HepG2 (cell line): ENCODE data around the gene AGAP1. TPM values are rescaled to one million over a fixed set of nuclear protein-coding genes. Genes with fewer than 3 reads are reported as not detected.

Source experiments
- ERF ChIP-seq: IDR thresholded peaks from 2 replicates; pipeline ENCODE4 v1.6.1; 2018; ENCODE audit warnings: missing biosample characterization, missing genetic modification reagents
- FOXK1 ChIP-seq: sonication (generic); formaldehyde crosslinking; IDR thresholded peaks from 2 replicates; pipeline ENCODE4 v1.4.0; 2020; ENCODE audit warnings: low read depth, missing genetic modification reagents, borderline replicate concordance
- HNF1B ChIP-seq: sonication (generic); formaldehyde crosslinking; IDR thresholded peaks from 2 replicates; pipeline ENCODE4 v1.5.1; 2020; ENCODE audit warnings: mild to moderate bottlenecking, moderate library complexity, missing genetic modification reagents
- IRF2 ChIP-seq: IDR thresholded peaks from 2 replicates; pipeline ENCODE4 v1.6.1; 2018; ENCODE audit warnings: missing genetic modification reagents, missing compliant biosample characterization
- MXD1 ChIP-seq: sonication (generic); formaldehyde crosslinking; IDR thresholded peaks from 2 replicates; pipeline ENCODE4 v1.4.0; 2020; ENCODE audit warnings: mild to moderate bottlenecking, missing genetic modification reagents
- RAD21 ChIP-seq: fragments of 450-650 bp; formaldehyde crosslinking; IDR thresholded peaks from 2 replicates; pipeline ENCODE4 v1.5.0; 2020; ENCODE audit warnings: mild to moderate bottlenecking
- REPIN1 ChIP-seq: sonication (generic); formaldehyde crosslinking; IDR thresholded peaks from 2 replicates; pipeline ENCODE4 v1.8.0; 2022; ENCODE audit warnings: missing genetic modification reagents, low read depth, mild to moderate bottlenecking, borderline replicate concordance
- SAP130 ChIP-seq: IDR thresholded peaks from 2 replicates; pipeline ENCODE4 v1.6.1; 2016; ENCODE audit warnings: low read depth
- SOX13 ChIP-seq, 3 experiments: fragments of 450-650 bp in 1 of 3; sonication (generic) in 1 of 3; formaldehyde crosslinking in 1 of 3; IDR thresholded peaks in 2 of 3; conservative IDR thresholded peaks in 1 of 3; 2 replicates each; pipeline versions ENCODE4 v1.5.0 to v1.6.1; 2016 to 2020; ENCODE audit warnings: antibody characterized with exemption in 1 of 3, mild to moderate bottlenecking in 1 of 3, missing compliant biosample characterization in 1 of 3, missing genetic modification reagents in 1 of 3, moderate library complexity in 1 of 3
- ZNF225 ChIP-seq: sonication (generic); formaldehyde crosslinking; IDR thresholded peaks from 2 replicates; pipeline ENCODE4 v1.4.0; 2020; ENCODE audit warnings: mild to moderate bottlenecking, missing genetic modification reagents
- ZNF501 ChIP-seq: sonication (generic); formaldehyde crosslinking; IDR thresholded peaks from 2 replicates; pipeline ENCODE4 v1.5.1; 2020; ENCODE audit warnings: mild to moderate bottlenecking, moderate library complexity, missing genetic modification reagents
- ZNF543 ChIP-seq: sonication (generic); formaldehyde crosslinking; IDR thresholded peaks from 2 replicates; pipeline ENCODE4 v1.4.0; 2020; ENCODE audit warnings: mild to moderate bottlenecking, missing genetic modification reagents
- ZNF616 ChIP-seq: sonication (generic); formaldehyde crosslinking; IDR thresholded peaks from 2 replicates; pipeline ENCODE4 v1.5.0; 2020; ENCODE audit warnings: low read depth, mild to moderate bottlenecking, missing genetic modification reagents
- ZNF788 ChIP-seq: sonication (generic); formaldehyde crosslinking; IDR thresholded peaks from 2 replicates; pipeline ENCODE4 v1.5.0; 2020; ENCODE audit warnings: mild to moderate bottlenecking, missing genetic modification reagents, borderline replicate concordance
- polyA plus RNA-seq, 8 experiments: library from polyadenylated mRNA; depleted of rRNA in 3 of 8; stranded (reverse) in 7 of 8; unstranded in 1 of 8; fragments of >200 nt; fragmentation: Illumina TruSeq in 4 of 8; extraction: Trizol in 4 of 8; gene quantifications; 2 replicates each; pipeline versions ENCODE4 v1.2.1 to v1.2.3, GENCODE V29; 2011 to 2016; ENCODE audit warnings: low read depth in 4 of 8, missing spikeins in 1 of 8, mixed read lengths in 1 of 8; ENCODE audit not compliant: insufficient read depth in 1 of 8
- total RNA-seq, 5 experiments: library from RNA; depleted of rRNA; stranded (reverse); fragments of >200 nt; fragmentation: Illumina TruSeq; extraction: Trizol; gene quantifications; 2 replicates each; pipeline ENCODE4 v1.2.3, GENCODE V29; 2016; ENCODE audit warnings: low read depth in 1 of 5
- TF ChIP-seq, protein P1 (sequence below): sonication (generic); formaldehyde crosslinking; IDR thresholded peaks from 2 replicates; pipeline ENCODE4 v1.4.0; 2020; ENCODE audit warnings: mild to moderate bottlenecking, missing genetic modification reagents
- TF ChIP-seq, protein P2 (sequence below), 2 experiments: sonication (generic) in 1 of 2; formaldehyde crosslinking in 1 of 2; IDR thresholded peaks; 2 replicates each; pipeline versions ENCODE4 v1.4.0 to v1.6.1; 2018 to 2020; ENCODE audit warnings: missing genetic modification reagents in 2 of 2, borderline replicate concordance in 1 of 2, low read depth in 1 of 2, mild to moderate bottlenecking in 1 of 2, missing biosample characterization in 1 of 2
- TF ChIP-seq, protein P3 (sequence below): sonication (generic); formaldehyde crosslinking; IDR thresholded peaks from 2 replicates; pipeline ENCODE4 v1.5.0; 2020; ENCODE audit warnings: mild to moderate bottlenecking, missing genetic modification reagents, moderate library complexity

AGAP1 gene
- total and polyA plus RNA-seq, 2 of the 13 experiments (the other 11 are each of a cell fraction or from before 2014, with no cell fraction given), result 21.2 to 32.7 TPM

- no peak for TF ChIP-seq ZNF616
- TF ChIP-seq SOX13 (IDR thresholded peaks at IDR 0.05), result no peak
- 0 out of 4 replicates have a peak, but pooled peaks of 1 of the 2 experiments have one; percentile 11 for TF ChIP-seq SOX13 (CRISPR knock-in tag; conservative IDR thresholded peaks at IDR 0.05 in 1 of 2, IDR thresholded peaks at IDR 0.05 in 1 of 2)
- 0 out of 2 replicates have a peak, but pooled peaks have one; percentile 35 for TF ChIP-seq ZNF501
- TF ChIP-seq MXD1 (CRISPR knock-in tag), result no peak
- TF ChIP-seq IRF2 (CRISPR knock-in tag), result peak; percentile 43; the same call in 1 of the 2 replicates
- TF ChIP-seq ZNF788 (CRISPR knock-in tag), result peak; percentile 58; the same call in 1 of the 2 replicates
- TF ChIP-seq ZNF225, result no peak
- TF ChIP-seq ERF (CRISPR knock-in tag), result peak; percentile 41; the same call in 1 of the 2 replicates
- peak; percentile 24; the same call in 1 of the 2 replicates for TF ChIP-seq REPIN1 (CRISPR knock-in tag)
- TF ChIP-seq FOXK1 (CRISPR knock-in tag), result peak; percentile 88; the same call in 1 of the 2 replicates
- TF ChIP-seq ZNF543 (CRISPR knock-in tag), result no peak
- peak; percentile 59 for TF ChIP-seq HNF1B (CRISPR knock-in tag)
- TF ChIP-seq, protein P1, sequence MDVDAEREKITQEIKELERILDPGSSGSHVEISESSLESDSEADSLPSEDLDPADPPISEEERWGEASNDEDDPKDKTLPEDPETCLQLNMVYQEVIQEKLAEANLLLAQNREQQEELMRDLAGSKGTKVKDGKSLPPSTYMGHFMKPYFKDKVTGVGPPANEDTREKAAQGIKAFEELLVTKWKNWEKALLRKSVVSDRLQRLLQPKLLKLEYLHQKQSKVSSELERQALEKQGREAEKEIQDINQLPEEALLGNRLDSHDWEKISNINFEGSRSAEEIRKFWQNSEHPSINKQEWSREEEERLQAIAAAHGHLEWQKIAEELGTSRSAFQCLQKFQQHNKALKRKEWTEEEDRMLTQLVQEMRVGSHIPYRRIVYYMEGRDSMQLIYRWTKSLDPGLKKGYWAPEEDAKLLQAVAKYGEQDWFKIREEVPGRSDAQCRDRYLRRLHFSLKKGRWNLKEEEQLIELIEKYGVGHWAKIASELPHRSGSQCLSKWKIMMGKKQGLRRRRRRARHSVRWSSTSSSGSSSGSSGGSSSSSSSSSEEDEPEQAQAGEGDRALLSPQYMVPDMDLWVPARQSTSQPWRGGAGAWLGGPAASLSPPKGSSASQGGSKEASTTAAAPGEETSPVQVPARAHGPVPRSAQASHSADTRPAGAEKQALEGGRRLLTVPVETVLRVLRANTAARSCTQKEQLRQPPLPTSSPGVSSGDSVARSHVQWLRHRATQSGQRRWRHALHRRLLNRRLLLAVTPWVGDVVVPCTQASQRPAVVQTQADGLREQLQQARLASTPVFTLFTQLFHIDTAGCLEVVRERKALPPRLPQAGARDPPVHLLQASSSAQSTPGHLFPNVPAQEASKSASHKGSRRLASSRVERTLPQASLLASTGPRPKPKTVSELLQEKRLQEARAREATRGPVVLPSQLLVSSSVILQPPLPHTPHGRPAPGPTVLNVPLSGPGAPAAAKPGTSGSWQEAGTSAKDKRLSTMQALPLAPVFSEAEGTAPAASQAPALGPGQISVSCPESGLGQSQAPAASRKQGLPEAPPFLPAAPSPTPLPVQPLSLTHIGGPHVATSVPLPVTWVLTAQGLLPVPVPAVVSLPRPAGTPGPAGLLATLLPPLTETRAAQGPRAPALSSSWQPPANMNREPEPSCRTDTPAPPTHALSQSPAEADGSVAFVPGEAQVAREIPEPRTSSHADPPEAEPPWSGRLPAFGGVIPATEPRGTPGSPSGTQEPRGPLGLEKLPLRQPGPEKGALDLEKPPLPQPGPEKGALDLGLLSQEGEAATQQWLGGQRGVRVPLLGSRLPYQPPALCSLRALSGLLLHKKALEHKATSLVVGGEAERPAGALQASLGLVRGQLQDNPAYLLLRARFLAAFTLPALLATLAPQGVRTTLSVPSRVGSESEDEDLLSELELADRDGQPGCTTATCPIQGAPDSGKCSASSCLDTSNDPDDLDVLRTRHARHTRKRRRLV (CRISPR knock-in tag), result no peak
- TF ChIP-seq, protein P2, sequence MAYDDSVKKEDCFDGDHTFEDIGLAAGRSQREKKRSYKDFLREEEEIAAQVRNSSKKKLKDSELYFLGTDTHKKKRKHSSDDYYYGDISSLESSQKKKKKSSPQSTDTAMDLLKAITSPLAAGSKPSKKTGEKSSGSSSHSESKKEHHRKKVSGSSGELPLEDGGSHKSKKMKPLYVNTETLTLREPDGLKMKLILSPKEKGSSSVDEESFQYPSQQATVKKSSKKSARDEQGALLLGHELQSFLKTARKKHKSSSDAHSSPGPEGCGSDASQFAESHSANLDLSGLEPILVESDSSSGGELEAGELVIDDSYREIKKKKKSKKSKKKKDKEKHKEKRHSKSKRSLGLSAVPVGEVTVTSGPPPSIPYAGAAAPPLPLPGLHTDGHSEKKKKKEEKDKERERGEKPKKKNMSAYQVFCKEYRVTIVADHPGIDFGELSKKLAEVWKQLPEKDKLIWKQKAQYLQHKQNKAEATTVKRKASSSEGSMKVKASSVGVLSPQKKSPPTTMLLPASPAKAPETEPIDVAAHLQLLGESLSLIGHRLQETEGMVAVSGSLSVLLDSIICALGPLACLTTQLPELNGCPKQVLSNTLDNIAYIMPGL (CRISPR knock-in tag; IDR thresholded peaks at IDR 0.05; ENCODE audit: borderline replicate concordance in 1 of 2, low read depth in 1 of 2), result 0 out of 4 replicates have a peak, but pooled peaks of 1 of the 2 experiments have one; percentile 44
- TF ChIP-seq SAP130 (CRISPR knock-in tag), result peak; percentile 37; the same call in 1 of the 2 replicates
- peak; percentile 78 for TF ChIP-seq RAD21 (CRISPR knock-in tag)
- TF ChIP-seq, protein P3, sequence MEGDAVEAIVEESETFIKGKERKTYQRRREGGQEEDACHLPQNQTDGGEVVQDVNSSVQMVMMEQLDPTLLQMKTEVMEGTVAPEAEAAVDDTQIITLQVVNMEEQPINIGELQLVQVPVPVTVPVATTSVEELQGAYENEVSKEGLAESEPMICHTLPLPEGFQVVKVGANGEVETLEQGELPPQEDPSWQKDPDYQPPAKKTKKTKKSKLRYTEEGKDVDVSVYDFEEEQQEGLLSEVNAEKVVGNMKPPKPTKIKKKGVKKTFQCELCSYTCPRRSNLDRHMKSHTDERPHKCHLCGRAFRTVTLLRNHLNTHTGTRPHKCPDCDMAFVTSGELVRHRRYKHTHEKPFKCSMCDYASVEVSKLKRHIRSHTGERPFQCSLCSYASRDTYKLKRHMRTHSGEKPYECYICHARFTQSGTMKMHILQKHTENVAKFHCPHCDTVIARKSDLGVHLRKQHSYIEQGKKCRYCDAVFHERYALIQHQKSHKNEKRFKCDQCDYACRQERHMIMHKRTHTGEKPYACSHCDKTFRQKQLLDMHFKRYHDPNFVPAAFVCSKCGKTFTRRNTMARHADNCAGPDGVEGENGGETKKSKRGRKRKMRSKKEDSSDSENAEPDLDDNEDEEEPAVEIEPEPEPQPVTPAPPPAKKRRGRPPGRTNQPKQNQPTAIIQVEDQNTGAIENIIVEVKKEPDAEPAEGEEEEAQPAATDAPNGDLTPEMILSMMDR (CRISPR knock-in tag), result peak; percentile 94
Observed at GRCh38 chr2:235595422-235596010, 101.7 kb downstream of the AGAP1 start (continued).
